ENCODE results near the gene GDI2. TPM values are rescaled to one million over a fixed set of nuclear protein-coding genes. Genes with fewer than 3 reads are reported as not detected.
A peak's percentile ranks its signal among the peaks of the same experiment; 100 is the strongest.
"Not testable (repeated sequence)": the region's sequence is repeated elsewhere in the genome, so short reads cannot be mapped to it uniquely, and the experiment has no call there.

Gene GDI2
- total RNA-seq, 4 donors from 2014 or later = 219 to 281 (median 241) TPM

DNA sequence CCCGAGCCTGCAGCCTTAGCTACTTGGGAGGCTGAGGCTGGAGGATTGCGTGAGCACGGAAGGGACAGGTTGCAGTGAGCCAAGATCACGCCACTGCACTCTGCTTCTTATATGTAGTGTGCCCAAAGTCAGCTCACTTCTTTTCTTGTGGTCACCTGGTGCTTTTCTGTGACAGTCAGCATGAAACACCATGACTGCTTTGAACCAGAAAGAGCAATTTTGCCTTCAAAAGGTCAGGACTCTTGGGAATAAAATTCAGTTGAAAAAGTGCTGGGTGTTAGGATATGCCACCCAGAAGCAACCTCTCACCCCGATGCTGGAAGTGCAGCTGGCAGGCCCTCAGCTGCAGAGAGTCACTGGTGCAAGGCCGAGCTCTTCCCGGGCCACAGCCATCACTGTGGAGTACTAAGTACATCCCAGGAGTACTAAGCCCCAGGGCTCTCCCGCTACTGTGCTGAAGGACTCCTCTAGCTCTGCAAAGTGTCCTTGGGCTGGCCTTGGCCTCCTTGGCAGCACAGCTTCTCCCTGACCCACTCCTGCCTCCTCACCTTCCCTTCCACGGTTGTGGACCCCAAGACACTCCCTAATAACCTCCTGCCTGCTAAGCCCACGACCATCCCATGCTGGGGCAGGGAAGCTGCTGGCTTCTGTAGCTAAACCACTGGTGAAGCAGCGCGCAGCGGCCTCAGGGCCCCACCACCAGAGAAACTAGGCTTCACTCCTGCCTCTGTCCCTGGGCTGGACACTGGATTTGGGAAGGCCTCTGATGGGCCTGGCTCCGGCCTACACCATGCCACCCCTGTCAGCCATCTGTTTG lies 17.6 kb upstream of the GDI2 start:
- WGBS, 2 donors = 90% methylated on average over 13 to 14 of the region's 14 CpGs
- no peak for TF ChIP-seq POLR2A (IDR thresholded peaks at IDR 0.05)
- no peak overlapping the region for H3K4me3 ChIP-seq (ENCODE audit: low read depth, poor library complexity, severe bottlenecking)
- intact Hi-C loops (cut with DNase I; ENCODE audit: low total_unique reads) = no loop called here
- DNase-seq (ENCODE audit: low spot score in 2 of 2) = no peak

GRCh38 chr10:5829267-5829666 lies 16.0 kb upstream of the GDI2 start:
- 91% methylated on average over 9 of the region's 9 CpGs for WGBS, 2 donors
- DNase-seq (ENCODE audit: low spot score in 2 of 2) = no peak
- intact Hi-C loops (cut with DNase I; ENCODE audit: low total_unique reads) = no loop called here
- H3K4me3 ChIP-seq (ENCODE audit: low read depth, poor library complexity, severe bottlenecking) = no peak overlapping the region
- TF ChIP-seq, protein P1, sequence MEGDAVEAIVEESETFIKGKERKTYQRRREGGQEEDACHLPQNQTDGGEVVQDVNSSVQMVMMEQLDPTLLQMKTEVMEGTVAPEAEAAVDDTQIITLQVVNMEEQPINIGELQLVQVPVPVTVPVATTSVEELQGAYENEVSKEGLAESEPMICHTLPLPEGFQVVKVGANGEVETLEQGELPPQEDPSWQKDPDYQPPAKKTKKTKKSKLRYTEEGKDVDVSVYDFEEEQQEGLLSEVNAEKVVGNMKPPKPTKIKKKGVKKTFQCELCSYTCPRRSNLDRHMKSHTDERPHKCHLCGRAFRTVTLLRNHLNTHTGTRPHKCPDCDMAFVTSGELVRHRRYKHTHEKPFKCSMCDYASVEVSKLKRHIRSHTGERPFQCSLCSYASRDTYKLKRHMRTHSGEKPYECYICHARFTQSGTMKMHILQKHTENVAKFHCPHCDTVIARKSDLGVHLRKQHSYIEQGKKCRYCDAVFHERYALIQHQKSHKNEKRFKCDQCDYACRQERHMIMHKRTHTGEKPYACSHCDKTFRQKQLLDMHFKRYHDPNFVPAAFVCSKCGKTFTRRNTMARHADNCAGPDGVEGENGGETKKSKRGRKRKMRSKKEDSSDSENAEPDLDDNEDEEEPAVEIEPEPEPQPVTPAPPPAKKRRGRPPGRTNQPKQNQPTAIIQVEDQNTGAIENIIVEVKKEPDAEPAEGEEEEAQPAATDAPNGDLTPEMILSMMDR (IDR thresholded peaks at IDR 0.05) = no peak
- no peak for TF ChIP-seq POLR2A (IDR thresholded peaks at IDR 0.05)

GRCh38 chr10:5828725-5829124 lies 15.5 kb upstream of the GDI2 start:
- intact Hi-C loops (cut with DNase I; ENCODE audit: low total_unique reads) = no loop called here
- WGBS, 2 donors = 94% methylated on average over 16 of the region's 16 CpGs
- TF ChIP-seq, protein P1 (IDR thresholded peaks at IDR 0.05) = no peak
- no peak for DNase-seq (ENCODE audit: low spot score in 2 of 2)
- H3K4me3 ChIP-seq (ENCODE audit: low read depth, poor library complexity, severe bottlenecking) = no peak overlapping the region

GRCh38 chr10:5827841-5828240 lies 14.6 kb upstream of the GDI2 start:
- intact Hi-C loops (cut with DNase I; ENCODE audit: low total_unique reads) = no loop called here
- no peak overlapping the region for H3K4me3 ChIP-seq (ENCODE audit: low read depth, poor library complexity, severe bottlenecking)
- no peak for DNase-seq (ENCODE audit: low spot score in 2 of 2)
- TF ChIP-seq POLR2A (IDR thresholded peaks at IDR 0.05) = no peak
- TF ChIP-seq, protein P1 (IDR thresholded peaks at IDR 0.05) = no peak
- 86 to 90% methylated on average over 6 of the region's 6 CpGs for WGBS, 2 donors

GRCh38 chr10:5826511-5826910 lies 13.3 kb upstream of the GDI2 start:
- DNase-seq (ENCODE audit: low spot score in 2 of 2) = peak in 1 of 2 donors; percentile 56
- intact Hi-C loops (cut with DNase I; ENCODE audit: low total_unique reads); H3K4me3 ChIP-seq (ENCODE audit: low read depth, poor library complexity, severe bottlenecking): not testable (repeated sequence)
- WGBS, 2 donors = 92 to 94% methylated on average over 6 of the region's 6 CpGs

DNA sequence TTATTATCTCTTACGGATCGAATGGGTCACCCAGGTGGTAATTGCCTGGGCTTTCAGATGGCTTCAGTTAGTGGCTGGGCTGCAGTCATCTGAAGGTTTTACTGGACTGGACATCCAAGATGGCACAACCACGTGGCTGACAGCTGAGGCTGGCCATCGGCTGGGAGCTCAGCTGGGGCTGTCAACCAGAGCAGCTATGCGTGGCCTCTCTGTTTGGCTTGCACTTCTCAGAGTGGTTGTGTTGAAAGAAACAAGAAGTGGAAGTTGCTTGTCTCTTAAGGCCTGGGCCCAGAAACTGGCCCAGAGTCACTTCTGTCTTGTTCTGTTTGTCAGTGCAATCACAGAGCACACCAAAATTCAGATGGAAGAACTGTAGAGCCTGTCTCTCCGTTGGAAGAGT lies 5.7 kb upstream of the GDI2 start:
- DNase-seq (ENCODE audit: low spot score in 2 of 2) = peak in 1 of 2 donors; percentile 10
- TF ChIP-seq POLR2A (IDR thresholded peaks at IDR 0.05) = no peak
- TF ChIP-seq, protein P1 (IDR thresholded peaks at IDR 0.05) = no peak
- 79 to 82% methylated on average over 6 of the region's 6 CpGs for WGBS, 2 donors
- H3K4me3 ChIP-seq (ENCODE audit: low read depth, poor library complexity, severe bottlenecking) = no peak overlapping the region
- intact Hi-C loops (cut with DNase I; ENCODE audit: low total_unique reads) = no loop called here

GRCh38 chr10:5818048-5818331 lies 4.8 kb upstream of the GDI2 start:
- intact Hi-C loops (cut with DNase I; ENCODE audit: low total_unique reads) = no loop called here
- no peak for TF ChIP-seq POLR2A (IDR thresholded peaks at IDR 0.05)
- TF ChIP-seq, protein P1 (IDR thresholded peaks at IDR 0.05) = no peak
- 83 to 86% methylated on average over 2 of the region's 2 CpGs for WGBS, 2 donors
- H3K4me3 ChIP-seq (ENCODE audit: low read depth, poor library complexity, severe bottlenecking) = no peak overlapping the region
- no peak for DNase-seq (ENCODE audit: low spot score in 2 of 2)

Data from lower leg skin (tissue), 4 donors.